Muscle of leg (tissue), 11 donors: Measurements from ENCODE around the gene NCEH1. TPM values are rescaled to one million over a fixed set of nuclear protein-coding genes. Genes with fewer than 3 reads are reported as not detected.
A peak's percentile ranks its signal among the peaks of the same experiment; 100 is the strongest.

Experiments used
- DNase-seq: peaks from one replicate; pipeline ENCODE4 v3.0.0; 2013
- H3K27ac ChIP-seq: one replicate; pipeline ENCODE4 v1.5.1; 2013; ENCODE audit warnings: mild to moderate bottlenecking, low read length, control low read depth
- H3K27me3 ChIP-seq: one replicate; pipeline ENCODE4 v1.6.1; 2013; ENCODE audit warnings: low read length; ENCODE audit not compliant: control insufficient read depth, insufficient read depth
- H3K36me3 ChIP-seq: one replicate; pipeline ENCODE4 v1.6.1; 2013; ENCODE audit warnings: low read length; ENCODE audit not compliant: control insufficient read depth, insufficient read depth
- H3K4me1 ChIP-seq: one replicate; pipeline ENCODE4 v1.6.1; 2013; ENCODE audit warnings: low read length; ENCODE audit not compliant: control insufficient read depth, insufficient read depth
- H3K4me3 ChIP-seq: one replicate; pipeline ENCODE4 v1.5.1; 2013; ENCODE audit warnings: low read length, control low read depth
- H3K9me3 ChIP-seq: replicated peaks from 2 replicates; pipeline ENCODE4 v1.6.1; 2013; ENCODE audit warnings: low read depth, low read length; ENCODE audit not compliant: control insufficient read depth
- WGBS: methylation state at CpG from one replicate; pipeline ENCODE4 v1.1.5; 2013; ENCODE audit warnings: missing lambda C conversion rate; ENCODE audit not compliant: insufficient coverage; 5-methylcytosine and 5-hydroxymethylcytosine counted together
- polyA plus RNA-seq, 8 donors: library from polyadenylated mRNA; unstranded; fragments of 120-200 nt; gene quantifications; one replicate each; pipeline versions ENCODE4 v1.2.1 to v1.2.3, GENCODE V29; 2013; ENCODE audit warnings: inconsistent platforms in 1 of 8, low replicate concordance in 1 of 8; ENCODE audit not compliant: insufficient read length in 8 of 8, insufficient read depth in 1 of 8
- total RNA-seq: library from RNA; stranded (reverse); fragments of 120-200 nt; gene quantifications from one replicate; pipeline ENCODE4 v1.2.4, GENCODE V29; 2013

Gene NCEH1
- total and polyA plus RNA-seq, 9 donors, result 1.3 to 2.6 (median 1.8) TPM

DNA sequence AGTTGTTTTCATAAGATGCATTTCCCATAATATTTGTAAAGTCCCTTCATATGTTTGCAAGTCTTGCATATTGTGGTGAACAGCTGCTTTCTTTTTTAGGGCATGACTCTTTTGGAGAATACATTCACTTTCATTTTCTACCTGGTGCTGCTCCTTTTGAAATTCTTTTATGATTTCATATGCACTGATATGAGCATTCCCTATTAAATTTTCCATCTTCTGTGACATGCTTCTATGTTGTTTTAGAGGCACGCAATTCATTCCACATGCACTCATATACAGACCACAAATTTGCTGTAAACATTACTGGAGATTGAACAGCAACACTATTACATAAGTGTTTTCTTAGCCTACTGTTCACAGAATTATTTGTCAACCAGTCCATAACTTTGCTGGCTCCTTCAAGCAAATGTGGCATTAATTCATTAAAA, 94.8 kb downstream of the NCEH1 start:
- DNase-seq, result no peak
- H3K27ac ChIP-seq, result no peak overlapping the region

DNA sequence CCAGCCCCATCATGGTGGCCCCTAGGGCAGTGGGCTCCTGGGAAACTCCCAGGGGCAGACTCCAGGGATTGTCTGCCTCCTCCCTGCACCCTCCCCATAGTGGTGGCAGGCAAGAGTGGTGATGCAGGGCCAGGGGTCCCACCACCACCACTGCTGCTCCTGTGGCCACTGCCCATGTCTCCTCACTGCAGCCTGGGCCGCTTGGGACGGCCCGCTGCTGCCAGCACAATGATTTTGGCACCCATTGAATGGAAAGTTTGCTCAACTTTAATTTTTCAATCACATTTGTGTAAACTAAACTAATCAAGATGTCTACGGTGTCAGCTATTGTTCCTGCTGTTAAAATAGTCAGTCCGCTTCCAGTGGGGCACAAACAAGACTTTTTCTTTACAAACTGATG, 95.6 kb downstream of the NCEH1 start:
- 86% methylated on average over 5 of the region's 5 CpGs for WGBS
- H3K27ac ChIP-seq, result no peak overlapping the region

More for the DNA sequence above, 94.8 kb downstream of the NCEH1 start:
- H3K9me3 ChIP-seq, result peaks cover 4% of the 10 kb centered on the region
- H3K4me1 ChIP-seq, result no peaks in the 10 kb centered on the region
- no peaks in the 10 kb centered on the region for H3K27me3 ChIP-seq
- no peak overlapping the region for H3K4me3 ChIP-seq
- no peaks in the 10 kb centered on the region for H3K36me3 ChIP-seq
- WGBS, result no CpG with 5 or more reads among the region's 1 CpG

DNA sequence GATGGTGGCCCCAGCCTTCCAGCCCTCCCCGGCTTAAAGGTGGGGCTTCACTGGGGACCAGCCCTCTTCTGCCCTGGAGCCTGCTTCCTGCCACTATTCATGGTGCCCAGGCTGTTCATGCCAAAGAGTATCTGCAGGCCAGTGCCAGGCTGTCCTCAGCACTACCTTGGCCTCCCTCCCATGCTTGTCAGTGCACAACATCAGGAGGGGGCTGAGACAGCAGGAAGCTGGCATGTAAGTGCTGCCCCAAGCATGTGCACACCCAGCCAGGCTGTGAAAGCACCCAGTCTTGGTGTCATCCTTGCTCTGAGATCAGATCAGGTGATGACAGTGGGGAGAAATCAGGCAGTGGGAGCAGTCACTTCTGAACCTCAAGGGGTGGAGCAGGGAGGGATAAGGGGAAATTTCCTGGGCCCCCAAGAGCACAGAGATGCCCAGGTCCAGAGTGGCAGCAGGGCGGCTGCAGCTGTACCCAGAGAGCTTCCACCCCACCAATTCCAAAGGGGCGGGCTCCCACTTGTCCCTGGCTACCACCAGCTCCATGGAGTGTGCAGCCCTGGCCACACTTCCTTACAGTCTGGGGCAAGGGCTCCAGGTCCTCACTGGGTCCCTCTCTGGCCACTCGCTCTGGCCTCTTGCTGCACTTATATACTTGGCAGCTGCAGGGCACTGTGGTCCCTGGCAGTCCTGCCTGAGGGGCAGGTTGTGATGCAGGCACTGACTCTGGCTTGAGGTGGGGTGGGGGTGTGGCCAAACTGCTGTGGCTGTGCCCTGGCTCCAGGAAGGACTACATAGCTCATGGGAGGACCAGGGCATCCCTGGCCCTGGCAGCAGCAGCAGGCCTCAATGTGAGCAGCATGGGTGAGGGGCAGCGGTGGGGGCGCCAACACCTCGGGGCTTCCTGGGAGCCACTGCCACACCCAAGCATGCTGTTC, 96.3 kb downstream of the NCEH1 start:
- Histone ChIP-seq H3K4me1 (no peaks in the 10 kb centered on the region), H3K36me3 (no peaks in the 10 kb centered on the region), H3K27me3 (no peaks in the 10 kb centered on the region), H3K27ac (no peak overlapping the region), H3K4me3 (no peak overlapping the region), H3K9me3 (peaks cover 4% of the 10 kb centered on the region)
- no peak for DNase-seq
- 90% methylated on average over 6 of the region's 7 CpGs for WGBS

More for the DNA sequence above, 95.6 kb downstream of the NCEH1 start:
- no peaks in the 10 kb centered on the region for H3K27me3 ChIP-seq
- H3K4me3 ChIP-seq, result no peak overlapping the region
- H3K9me3 ChIP-seq, result peaks cover 4% of the 10 kb centered on the region
- no peak for DNase-seq
- H3K4me1 ChIP-seq, result no peaks in the 10 kb centered on the region
- no peaks in the 10 kb centered on the region for H3K36me3 ChIP-seq

DNA sequence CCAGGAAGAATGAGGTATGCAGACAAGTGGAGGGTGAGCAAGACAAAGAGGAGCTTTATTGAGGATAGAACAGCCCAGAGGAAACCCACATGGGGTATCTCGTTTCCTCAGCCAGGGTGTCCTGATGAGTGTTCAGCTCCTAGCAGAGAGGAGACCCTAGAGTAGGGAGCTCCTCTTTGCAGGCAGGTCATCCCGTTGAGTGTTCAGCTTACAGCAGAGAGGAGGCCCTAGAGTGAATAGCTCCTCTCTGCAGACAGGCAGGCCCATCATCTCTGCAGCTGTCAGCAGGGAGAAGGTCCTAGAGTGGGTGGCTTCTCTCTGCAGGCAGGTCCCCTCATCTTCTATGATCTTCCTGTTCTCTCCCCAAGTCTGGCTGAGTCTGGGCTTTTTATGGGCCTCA, 97.0 kb downstream of the NCEH1 start:
- Histone ChIP-seq H3K4me3 (no peak overlapping the region), H3K27ac (no peak overlapping the region), H3K27me3 (no peaks in the 10 kb centered on the region), H3K9me3 (peaks cover 4% of the 10 kb centered on the region), H3K36me3 (no peaks in the 10 kb centered on the region), H3K4me1 (no peaks in the 10 kb centered on the region)
- no peak for DNase-seq
- WGBS, result 96% methylated on average over 2 of the region's 2 CpGs

DNA sequence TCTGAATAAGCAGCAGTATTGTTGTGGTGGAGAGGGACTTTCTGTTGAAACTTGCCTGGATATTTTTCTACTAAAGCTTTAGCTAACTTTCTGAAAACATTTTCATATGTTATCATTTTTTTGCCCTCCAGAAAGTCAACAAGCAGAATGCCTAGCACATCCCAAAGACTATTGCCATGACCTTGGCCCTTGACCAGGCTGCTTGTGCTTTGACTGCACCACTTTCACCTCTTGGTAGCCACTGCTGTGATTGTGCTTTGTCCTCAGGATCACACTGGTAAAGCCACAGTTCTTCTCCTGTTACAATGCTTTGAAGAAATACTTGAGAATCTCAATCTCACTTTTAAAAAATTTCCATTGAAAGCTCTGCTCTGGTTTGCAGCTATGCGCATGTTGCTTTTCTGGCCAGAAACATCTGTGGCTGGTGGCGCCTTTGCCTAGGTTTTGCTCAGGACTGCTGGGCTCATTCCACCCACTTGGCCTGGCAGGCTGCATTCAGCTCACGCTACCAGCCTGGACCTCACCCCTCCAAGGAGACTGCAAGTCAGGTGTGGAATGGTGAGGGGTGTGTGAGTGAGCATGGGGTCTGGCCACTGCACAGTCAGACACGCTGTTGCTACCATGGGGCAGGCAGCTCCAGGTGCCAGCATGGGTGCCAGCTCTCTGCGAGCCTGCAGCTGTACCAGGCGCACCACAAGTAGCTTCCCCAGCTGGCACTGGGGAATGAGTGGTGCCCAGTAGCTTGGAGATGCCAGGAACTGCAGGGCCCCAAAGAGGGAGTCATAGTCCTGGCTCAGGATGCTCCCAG, 97.8 kb downstream of the NCEH1 start:
- Histone ChIP-seq H3K27me3 (no peaks in the 10 kb centered on the region), H3K4me1 (no peaks in the 10 kb centered on the region), H3K9me3 (peaks cover 4% of the 10 kb centered on the region), H3K27ac (no peak overlapping the region), H3K4me3 (no peak overlapping the region), H3K36me3 (no peaks in the 10 kb centered on the region)
- WGBS, result 97% methylated on average over 6 of the region's 6 CpGs
- DNase-seq, result no peak

DNA sequence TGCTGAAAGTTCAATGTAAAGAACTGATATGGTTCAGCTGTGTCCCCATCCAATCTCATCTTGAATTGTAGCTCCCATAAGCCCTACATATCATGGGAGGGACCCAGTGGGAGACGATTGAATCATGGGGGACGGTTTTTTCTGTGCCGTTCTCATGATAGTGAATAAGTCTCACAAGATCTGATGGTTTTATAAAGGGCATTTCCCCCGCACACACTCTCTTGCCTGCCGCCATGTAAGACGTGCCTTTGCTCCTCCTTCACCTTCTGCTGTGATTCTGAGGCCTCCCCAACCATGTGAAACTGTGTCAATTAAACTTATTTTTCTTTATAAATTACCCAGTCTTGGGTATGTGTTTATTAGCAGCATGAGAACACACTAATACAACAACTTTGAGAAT, 101.1 kb downstream of the NCEH1 start:
- no peak overlapping the region for H3K27ac ChIP-seq
- no peaks in the 10 kb centered on the region for H3K27me3 ChIP-seq
- no peaks in the 10 kb centered on the region for H3K4me1 ChIP-seq
- no peak for DNase-seq
- no peak overlapping the region for H3K4me3 ChIP-seq
- WGBS, result no CpG with 5 or more reads among the region's 6 CpGs
- H3K36me3 ChIP-seq, result no peaks in the 10 kb centered on the region
- peaks cover 4% of the 10 kb centered on the region for H3K9me3 ChIP-seq

DNA sequence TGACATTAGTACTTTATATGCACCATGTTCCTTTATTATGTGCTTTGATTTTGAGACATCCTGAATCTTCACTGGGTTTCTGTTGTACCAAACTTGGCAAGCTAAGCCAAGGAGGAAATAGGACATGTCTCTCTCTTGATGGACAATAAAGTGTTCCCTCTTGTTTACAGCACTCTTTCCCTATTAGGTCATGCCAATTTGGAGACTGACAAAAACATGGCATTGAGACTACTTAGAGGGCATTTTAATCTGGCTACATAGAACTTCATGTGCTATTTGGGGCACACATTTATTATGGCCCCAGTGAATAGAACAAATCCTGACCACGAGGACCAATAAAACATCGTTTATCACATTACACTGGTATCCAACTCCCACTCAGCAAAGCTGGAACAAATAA, 102.3 kb downstream of the NCEH1 start:
- no peaks in the 10 kb centered on the region for H3K4me1 ChIP-seq
- no peaks in the 10 kb centered on the region for H3K36me3 ChIP-seq
- no CpG with 5 or more reads among the region's 2 CpGs for WGBS
- DNase-seq, result no peak
- no peak overlapping the region for H3K4me3 ChIP-seq
- H3K27ac ChIP-seq, result no peak overlapping the region
- no peaks in the 10 kb centered on the region for H3K27me3 ChIP-seq
- no peaks in the 10 kb centered on the region for H3K9me3 ChIP-seq

DNA sequence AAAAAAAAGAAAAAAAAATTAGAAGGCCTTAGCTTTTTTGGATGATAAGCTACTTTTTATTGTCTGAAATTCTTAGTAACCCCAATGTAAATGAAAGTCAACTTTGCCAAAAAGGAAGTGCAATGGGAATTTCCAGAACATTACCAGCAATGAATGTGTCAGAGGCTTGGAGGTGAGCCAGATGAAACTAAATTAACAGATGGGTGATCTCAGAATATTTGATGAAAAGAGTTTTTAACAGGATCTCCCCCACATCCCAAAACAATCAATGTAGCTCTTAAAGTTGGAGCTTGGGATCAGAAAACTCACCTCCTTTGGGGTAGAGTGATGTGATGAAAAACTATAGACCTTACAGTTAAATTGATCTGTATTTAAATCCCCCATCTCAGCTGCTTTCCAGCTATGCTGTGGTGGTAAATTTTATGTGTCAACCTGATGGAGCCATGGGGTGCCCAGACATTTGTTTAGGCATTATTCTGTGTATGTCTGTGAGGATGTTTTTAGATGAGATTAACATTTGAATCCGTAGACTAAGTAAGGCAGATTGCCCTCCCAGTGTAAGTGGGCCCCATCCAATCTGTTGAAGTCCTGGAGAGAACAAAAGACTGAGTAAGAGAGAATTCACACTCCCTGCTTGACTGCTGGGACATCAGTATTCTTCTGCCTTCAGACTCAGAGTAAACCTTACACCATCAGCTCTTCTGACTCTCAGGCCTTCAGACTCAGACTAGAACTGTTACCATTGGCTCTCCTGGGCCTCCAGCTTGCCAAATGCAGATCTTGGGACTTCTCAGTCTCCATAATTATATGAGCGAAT, 103.4 kb downstream of the NCEH1 start:
- H3K9me3 ChIP-seq, result no peaks in the 10 kb centered on the region
- WGBS, result no CpG with 5 or more reads among the region's 2 CpGs

DNA sequence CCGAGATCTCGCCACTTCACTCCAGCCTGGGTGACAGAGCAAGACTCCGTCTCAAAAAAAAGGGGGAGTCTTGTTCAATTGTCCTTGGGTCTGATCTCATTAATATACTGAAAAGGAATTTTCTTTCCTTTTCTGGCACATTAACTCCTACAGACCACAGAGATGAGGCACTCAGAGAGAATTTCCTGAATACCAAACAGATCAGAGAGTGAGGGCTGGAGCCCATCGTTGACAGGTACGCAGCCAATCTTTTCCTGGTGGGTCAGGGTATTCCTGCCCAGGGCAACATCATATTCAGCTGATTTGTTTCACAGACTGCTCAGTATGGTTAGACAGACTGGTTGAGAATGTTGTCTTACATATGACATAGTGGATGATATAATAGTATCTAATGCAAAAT, 104.8 kb downstream of the NCEH1 start:
- Histone ChIP-seq H3K27ac (no peak overlapping the region), H3K27me3 (no peaks in the 10 kb centered on the region), H3K36me3 (no peaks in the 10 kb centered on the region), H3K9me3 (no peaks in the 10 kb centered on the region), H3K4me3 (no peak overlapping the region), H3K4me1 (no peaks in the 10 kb centered on the region)
- WGBS, result 53% methylated on average over 3 of the region's 5 CpGs
- DNase-seq, result no peak

More for the DNA sequence above, 103.4 kb downstream of the NCEH1 start:
- Histone ChIP-seq H3K4me3 (no peak overlapping the region), H3K4me1 (no peaks in the 10 kb centered on the region), H3K36me3 (no peaks in the 10 kb centered on the region), H3K27me3 (no peaks in the 10 kb centered on the region), H3K27ac (peak overlapping the region; percentile 81)
- DNase-seq, result peak; percentile 80
